Measurements from ENCODE around the gene RASA3. TPM values are rescaled to one million over a fixed set of nuclear protein-coding genes. Genes with fewer than 3 reads are reported as not detected.

The RASA3 gene
- total RNA-seq, 1 experiment from 2014 or later = 9.1 TPM

DNA sequence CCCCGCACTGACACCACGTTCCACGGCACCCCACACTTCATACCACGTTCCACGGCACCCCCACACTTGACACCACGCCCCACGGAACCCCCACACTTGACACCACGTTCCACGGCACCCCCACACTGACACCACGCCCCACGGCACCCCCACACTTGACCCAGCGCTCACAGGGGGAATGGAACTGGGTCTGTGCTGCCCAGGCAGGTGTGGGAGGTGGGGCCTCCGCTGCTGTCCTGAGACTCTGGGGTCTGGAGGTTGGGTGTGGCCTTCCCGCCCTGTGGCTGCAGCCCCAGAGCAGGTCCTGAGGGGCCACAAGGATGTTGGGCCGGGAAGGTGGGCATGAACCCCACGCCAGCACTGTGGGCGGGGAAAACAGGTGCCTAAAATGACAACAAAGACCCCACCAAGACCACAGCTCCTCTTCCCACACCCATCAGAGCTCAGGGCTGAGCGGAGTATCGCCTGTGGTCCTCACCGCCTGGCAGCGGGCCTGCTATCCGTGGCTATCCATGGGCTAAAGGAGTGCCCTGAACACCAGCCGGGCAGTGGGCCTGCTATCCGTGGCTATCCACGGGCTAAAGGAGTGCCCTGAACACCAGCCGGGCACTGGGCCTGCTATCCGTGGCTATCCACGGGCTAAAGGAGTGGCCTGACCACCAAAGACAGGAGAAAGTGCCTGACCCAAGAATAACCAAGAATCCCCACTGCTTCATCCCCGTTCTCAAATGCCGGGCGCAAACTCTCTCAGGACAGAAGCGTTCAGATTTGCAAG lies 98.7 kb downstream of the RASA3 start:
- H3K4me1 Mint-ChIP-seq (ENCODE audit: insufficient read depth, unreplicated experiment) = peaks cover 5% of the 10 kb centered on the region
- H3K27ac Mint-ChIP-seq (ENCODE audit: low read depth, unreplicated experiment) = no peak overlapping the region
- H3K27me3 Mint-ChIP-seq (ENCODE audit: insufficient read depth, unreplicated experiment) = no peaks in the 10 kb centered on the region
- H3K4me3 Mint-ChIP-seq (ENCODE audit: unreplicated experiment) = no peak overlapping the region
- intact Hi-C loops (cut with micrococcal nuclease) = no loop called here
- BruUV-seq (replicated peaks) = no TSS peak
- no peaks in the 10 kb centered on the region for H3K9me3 Mint-ChIP-seq (ENCODE audit: unreplicated experiment)
- DNase-seq (ENCODE audit: unreplicated experiment) = no peak
- H3K36me3 Mint-ChIP-seq (ENCODE audit: insufficient read depth, unreplicated experiment) = peaks cover 16% of the 10 kb centered on the region
- TF ChIP-seq, protein P1, sequence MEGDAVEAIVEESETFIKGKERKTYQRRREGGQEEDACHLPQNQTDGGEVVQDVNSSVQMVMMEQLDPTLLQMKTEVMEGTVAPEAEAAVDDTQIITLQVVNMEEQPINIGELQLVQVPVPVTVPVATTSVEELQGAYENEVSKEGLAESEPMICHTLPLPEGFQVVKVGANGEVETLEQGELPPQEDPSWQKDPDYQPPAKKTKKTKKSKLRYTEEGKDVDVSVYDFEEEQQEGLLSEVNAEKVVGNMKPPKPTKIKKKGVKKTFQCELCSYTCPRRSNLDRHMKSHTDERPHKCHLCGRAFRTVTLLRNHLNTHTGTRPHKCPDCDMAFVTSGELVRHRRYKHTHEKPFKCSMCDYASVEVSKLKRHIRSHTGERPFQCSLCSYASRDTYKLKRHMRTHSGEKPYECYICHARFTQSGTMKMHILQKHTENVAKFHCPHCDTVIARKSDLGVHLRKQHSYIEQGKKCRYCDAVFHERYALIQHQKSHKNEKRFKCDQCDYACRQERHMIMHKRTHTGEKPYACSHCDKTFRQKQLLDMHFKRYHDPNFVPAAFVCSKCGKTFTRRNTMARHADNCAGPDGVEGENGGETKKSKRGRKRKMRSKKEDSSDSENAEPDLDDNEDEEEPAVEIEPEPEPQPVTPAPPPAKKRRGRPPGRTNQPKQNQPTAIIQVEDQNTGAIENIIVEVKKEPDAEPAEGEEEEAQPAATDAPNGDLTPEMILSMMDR (IDR thresholded peaks at IDR 0.05; ENCODE audit: unreplicated experiment) = no peak
- ChIA-PET POLR2A (no interaction called here), CTCF (no interaction called here)

DNA sequence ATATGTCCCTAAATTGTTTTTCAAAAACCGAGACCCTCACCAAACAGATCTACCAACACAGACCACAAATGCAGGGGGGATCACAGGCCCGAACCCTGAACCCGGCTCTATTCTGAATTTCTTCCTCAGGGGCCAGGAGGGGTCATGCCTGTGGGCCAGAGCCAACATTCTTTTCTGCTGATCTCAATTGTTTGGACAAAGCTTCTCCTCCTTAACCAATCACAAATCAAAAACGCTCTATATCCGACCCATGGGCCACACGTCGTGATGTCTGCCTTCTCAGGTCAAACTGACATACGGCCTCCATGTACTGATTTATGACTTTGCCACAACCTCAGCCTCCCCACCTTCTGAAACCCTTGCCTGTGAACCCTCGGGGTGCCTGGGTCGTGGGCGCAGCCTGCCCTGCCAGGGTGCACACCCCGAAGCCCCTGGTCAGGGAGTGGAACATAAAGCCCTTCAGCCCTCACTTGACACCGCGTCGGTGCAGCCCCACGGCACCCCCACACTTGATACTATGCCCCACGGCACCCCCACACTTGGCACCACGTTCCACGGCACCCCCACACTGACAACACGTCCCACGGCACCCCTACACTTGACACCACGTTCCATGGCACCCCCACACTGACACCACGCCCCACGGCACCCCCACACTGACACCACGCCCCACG lies 100.2 kb downstream of the RASA3 start:
- H3K9me3 Mint-ChIP-seq (ENCODE audit: unreplicated experiment) = no peaks in the 10 kb centered on the region
- peaks cover 16% of the 10 kb centered on the region for H3K36me3 Mint-ChIP-seq (ENCODE audit: insufficient read depth, unreplicated experiment)
- no peak overlapping the region for H3K27ac Mint-ChIP-seq (ENCODE audit: low read depth, unreplicated experiment)
- ChIA-PET CTCF (no interaction called here), POLR2A (no interaction called here)
- intact Hi-C loops (cut with micrococcal nuclease) = no loop called here
- TF ChIP-seq, protein P1 (IDR thresholded peaks at IDR 0.05; ENCODE audit: unreplicated experiment) = no peak
- peaks cover 5% of the 10 kb centered on the region for H3K4me1 Mint-ChIP-seq (ENCODE audit: insufficient read depth, unreplicated experiment)
- no peak overlapping the region for H3K4me3 Mint-ChIP-seq (ENCODE audit: unreplicated experiment)
- no TSS peak for BruUV-seq (replicated peaks)
- no peak for DNase-seq (ENCODE audit: unreplicated experiment)
- no peaks in the 10 kb centered on the region for H3K27me3 Mint-ChIP-seq (ENCODE audit: insufficient read depth, unreplicated experiment)

DNA sequence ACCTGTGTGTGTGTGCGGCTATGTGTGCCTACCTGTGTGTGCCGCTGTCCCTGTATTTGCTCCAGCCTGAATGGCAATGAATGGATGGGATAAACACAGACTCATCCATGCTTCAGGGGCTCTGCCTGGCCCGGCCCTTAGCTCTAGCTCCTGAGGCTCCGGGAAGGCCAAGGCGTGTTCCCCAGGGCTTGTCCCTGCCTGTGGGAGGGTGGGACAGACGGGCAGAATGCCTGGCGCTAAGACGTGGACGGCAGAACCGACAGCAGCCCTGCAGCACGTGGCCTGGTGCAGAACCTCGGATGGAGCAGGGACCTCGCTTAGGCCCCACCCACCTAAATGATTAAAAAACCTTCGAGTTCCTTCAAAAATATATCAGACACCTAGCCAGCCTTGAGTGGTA lies 100.8 kb downstream of the RASA3 start:
- no peak for DNase-seq (ENCODE audit: unreplicated experiment)
- intact Hi-C loops (cut with micrococcal nuclease) = no loop called here
- Mint-ChIP-seq H3K9me3 (ENCODE audit: unreplicated experiment) (no peaks in the 10 kb centered on the region), H3K36me3 (ENCODE audit: insufficient read depth, unreplicated experiment) (peaks cover 16% of the 10 kb centered on the region), H3K27ac (ENCODE audit: low read depth, unreplicated experiment) (no peak overlapping the region), H3K27me3 (ENCODE audit: insufficient read depth, unreplicated experiment) (no peaks in the 10 kb centered on the region), H3K4me3 (ENCODE audit: unreplicated experiment) (no peak overlapping the region), H3K4me1 (ENCODE audit: insufficient read depth, unreplicated experiment) (peaks cover 5% of the 10 kb centered on the region)
- TF ChIP-seq, protein P1 (IDR thresholded peaks at IDR 0.05; ENCODE audit: unreplicated experiment) = no peak
- POLR2A ChIA-PET = no interaction called here
- BruUV-seq (replicated peaks) = no TSS peak
- CTCF ChIA-PET = no interaction called here

DNA sequence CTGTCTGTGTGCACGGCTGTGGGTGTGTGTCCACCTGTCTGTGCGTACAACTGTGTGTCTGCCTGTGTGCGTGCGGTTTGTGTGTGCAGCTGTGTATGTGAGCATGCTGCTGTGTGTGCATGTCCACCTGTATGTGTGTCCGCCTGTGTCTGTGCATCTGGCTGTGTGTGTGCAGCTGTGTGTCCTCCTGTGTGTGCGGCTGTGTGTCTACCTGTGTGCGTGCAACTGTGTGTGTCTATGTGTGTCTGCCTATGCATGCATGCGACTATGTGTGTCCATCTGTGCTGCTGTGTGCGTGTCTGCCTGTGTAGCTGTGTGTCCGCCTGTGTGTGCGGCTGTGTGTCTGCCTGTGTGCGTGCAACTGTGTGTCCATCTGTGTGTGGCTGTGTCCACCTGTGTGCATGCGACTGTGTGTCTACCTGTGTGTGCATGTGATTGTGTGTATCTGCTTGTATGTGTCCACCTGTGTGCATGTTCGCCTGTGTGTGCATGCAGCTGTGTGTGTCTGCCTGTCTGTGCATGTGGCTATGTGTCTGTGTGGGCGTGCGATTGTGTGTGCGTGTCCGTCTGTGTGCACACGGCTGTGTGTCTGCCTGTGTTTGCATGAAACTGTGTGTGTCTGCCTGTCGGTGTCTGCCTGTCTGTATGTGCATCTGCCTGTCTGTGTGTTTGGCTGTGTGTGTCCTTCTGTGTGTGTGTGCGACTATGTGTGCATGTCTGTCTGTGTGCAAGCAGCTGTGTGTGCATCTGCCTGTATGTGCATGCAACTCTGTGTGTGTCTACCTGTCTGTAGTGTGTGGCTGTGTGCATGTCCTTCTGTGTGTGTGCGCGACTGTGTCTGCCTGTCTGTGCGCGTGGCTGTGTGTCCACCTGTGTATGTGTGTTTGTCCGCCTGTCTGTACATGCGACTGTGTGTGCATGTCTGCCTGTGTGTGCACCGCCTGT lies 101.5 kb downstream of the RASA3 start:
- peaks cover 18% of the 10 kb centered on the region for H3K36me3 Mint-ChIP-seq (ENCODE audit: insufficient read depth, unreplicated experiment)
- DNase-seq (ENCODE audit: unreplicated experiment) = no peak
- ChIA-PET POLR2A (no interaction called here), CTCF (no interaction called here)
- intact Hi-C loops (cut with micrococcal nuclease) = no loop called here
- no peak overlapping the region for H3K27ac Mint-ChIP-seq (ENCODE audit: low read depth, unreplicated experiment)
- no peaks in the 10 kb centered on the region for H3K9me3 Mint-ChIP-seq (ENCODE audit: unreplicated experiment)
- no peak overlapping the region for H3K4me3 Mint-ChIP-seq (ENCODE audit: unreplicated experiment)
- no peaks in the 10 kb centered on the region for H3K27me3 Mint-ChIP-seq (ENCODE audit: insufficient read depth, unreplicated experiment)
- TF ChIP-seq, protein P1 (IDR thresholded peaks at IDR 0.05; ENCODE audit: unreplicated experiment) = no peak
- BruUV-seq (replicated peaks) = no TSS peak
- peaks cover 5% of the 10 kb centered on the region for H3K4me1 Mint-ChIP-seq (ENCODE audit: insufficient read depth, unreplicated experiment)

Measured in MCF 10A (cell line).